ENCODE data around the gene PBXIP1. TPM values are rescaled to one million over a fixed set of nuclear protein-coding genes. Genes with fewer than 3 reads are reported as not detected.
A peak's percentile ranks its signal among the peaks of the same experiment; 100 is the strongest.

Gene PBXIP1
- total RNA-seq, 2 experiments from 2014 or later = 23.8 to 37.7 TPM

DNA sequence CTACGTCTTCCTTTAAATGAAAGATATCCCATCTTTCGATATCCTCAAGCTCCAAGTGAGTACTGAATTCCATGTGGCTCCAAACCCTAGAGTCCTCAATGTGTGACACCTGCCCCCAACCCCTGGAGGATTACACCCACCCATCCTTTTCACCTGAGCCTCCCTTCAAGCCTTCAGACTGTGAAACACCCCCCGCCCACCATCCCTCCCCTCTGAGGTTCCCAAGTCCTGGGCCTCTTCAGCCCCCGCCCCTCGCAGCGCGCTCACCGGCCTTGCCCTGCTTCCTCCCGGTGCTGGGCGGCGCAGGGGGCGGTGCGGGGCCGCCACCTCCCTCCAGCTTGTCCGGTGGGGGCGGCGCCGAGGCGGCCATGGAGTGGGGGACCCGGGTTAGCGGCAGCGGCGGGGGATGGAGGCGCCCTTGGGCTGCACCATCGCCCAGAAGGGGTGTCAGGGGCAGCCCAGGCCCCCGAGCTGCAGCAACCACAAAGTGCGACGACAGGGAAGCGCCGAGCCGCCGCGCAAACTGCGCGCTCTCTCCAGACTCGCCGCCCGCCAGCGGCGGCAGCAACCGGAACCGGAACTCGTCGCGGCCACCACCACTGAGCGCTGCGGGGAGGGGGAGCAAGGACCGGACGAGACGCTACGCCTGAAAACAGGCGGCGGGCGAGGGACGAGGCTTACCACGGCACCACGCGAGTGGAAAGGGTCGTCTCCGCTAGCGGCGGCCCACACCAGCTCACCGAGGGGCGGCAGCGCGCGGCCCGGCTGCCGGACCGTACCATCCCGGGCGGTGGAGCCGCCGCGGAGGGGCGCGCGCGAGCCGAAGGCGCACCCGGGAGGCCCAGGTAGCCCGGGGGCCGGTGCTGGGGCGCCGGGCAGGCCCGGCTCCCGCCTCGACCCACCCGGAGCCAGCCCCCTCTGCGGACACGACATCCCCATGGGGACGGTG, 5.6 kb upstream of the PBXIP1 start, which contains the start of gene PYGO2:
TSS of gene PYGO2 (minus strand) at position 576 of the 949 bp plus-strand sequence. CDS start at position 370, 206 bp downstream.
- Histone ChIP-seq H3K9me3 (ENCODE audit: low read length) (no peaks in the 10 kb centered on the region), H3K27ac (ENCODE audit: low read depth, low read length, poor library complexity, severe bottlenecking) (peak within 1 kb of the TSS; percentile 77), H3K9me2 (ENCODE audit: insufficient read depth, low read length) (no peaks in the 10 kb centered on the region), H3K36me3 (ENCODE audit: insufficient read depth, low read length) (peaks cover 71% of the 10 kb centered on the region), H2AFZ (ENCODE audit: low read length) (peak within 1 kb of the TSS; percentile 61; the same call in 1 of the 2 replicates), H4K20me1 (ENCODE audit: insufficient read depth, low read length) (0 out of 2 replicates have a peak, but pooled peaks cover 4% of the 10 kb centered on the region), H3K4me3 (ENCODE audit: low read depth, low read length, poor library complexity, severe bottlenecking) (peak within 1 kb of the TSS; percentile 82), H3K4me1 (ENCODE audit: insufficient read depth, low read length, poor library complexity, severe bottlenecking) (peaks cover 35% of the 10 kb centered on the region), H3K79me2 (ENCODE audit: insufficient read depth, low read depth, low read length) (peaks cover 21% of the 10 kb centered on the region), H3K4me2 (ENCODE audit: low read length) (peak within 1 kb of the TSS; percentile 88)
- intact Hi-C loops (cut with micrococcal nuclease; ENCODE audit: unreplicated experiment) = loop anchor here (1.0 to 5.0 kb wide), 4 partner anchors 13 to 101 kb away; partner anchors contain the start of genes CKS1B and EFNA4
- TF ChIP-seq EZH2phosphoT487 (IDR thresholded peaks at IDR 0.05; ENCODE audit: borderline replicate concordance, low read depth, low read length) = no peak
- TF ChIP-seq, protein P1, sequence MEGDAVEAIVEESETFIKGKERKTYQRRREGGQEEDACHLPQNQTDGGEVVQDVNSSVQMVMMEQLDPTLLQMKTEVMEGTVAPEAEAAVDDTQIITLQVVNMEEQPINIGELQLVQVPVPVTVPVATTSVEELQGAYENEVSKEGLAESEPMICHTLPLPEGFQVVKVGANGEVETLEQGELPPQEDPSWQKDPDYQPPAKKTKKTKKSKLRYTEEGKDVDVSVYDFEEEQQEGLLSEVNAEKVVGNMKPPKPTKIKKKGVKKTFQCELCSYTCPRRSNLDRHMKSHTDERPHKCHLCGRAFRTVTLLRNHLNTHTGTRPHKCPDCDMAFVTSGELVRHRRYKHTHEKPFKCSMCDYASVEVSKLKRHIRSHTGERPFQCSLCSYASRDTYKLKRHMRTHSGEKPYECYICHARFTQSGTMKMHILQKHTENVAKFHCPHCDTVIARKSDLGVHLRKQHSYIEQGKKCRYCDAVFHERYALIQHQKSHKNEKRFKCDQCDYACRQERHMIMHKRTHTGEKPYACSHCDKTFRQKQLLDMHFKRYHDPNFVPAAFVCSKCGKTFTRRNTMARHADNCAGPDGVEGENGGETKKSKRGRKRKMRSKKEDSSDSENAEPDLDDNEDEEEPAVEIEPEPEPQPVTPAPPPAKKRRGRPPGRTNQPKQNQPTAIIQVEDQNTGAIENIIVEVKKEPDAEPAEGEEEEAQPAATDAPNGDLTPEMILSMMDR (conservative IDR thresholded peaks at IDR 0.05; ENCODE audit: low read length) = peak; percentile 80
- ChIA-PET POLR2A (interaction anchor here (0.5 to 1.5 kb wide), 4 partner anchors 10 to 27 kb away, joined by 3 to 6 read pairs (median 4); partner anchors contain the start of gene FLAD1), CTCF (ENCODE audit: unreplicated experiment) (no interaction called here)
- BruUV-seq (replicated peaks) = no TSS peak
- DNase-seq (ENCODE audit: low spot score) = peak; percentile 88

DNA sequence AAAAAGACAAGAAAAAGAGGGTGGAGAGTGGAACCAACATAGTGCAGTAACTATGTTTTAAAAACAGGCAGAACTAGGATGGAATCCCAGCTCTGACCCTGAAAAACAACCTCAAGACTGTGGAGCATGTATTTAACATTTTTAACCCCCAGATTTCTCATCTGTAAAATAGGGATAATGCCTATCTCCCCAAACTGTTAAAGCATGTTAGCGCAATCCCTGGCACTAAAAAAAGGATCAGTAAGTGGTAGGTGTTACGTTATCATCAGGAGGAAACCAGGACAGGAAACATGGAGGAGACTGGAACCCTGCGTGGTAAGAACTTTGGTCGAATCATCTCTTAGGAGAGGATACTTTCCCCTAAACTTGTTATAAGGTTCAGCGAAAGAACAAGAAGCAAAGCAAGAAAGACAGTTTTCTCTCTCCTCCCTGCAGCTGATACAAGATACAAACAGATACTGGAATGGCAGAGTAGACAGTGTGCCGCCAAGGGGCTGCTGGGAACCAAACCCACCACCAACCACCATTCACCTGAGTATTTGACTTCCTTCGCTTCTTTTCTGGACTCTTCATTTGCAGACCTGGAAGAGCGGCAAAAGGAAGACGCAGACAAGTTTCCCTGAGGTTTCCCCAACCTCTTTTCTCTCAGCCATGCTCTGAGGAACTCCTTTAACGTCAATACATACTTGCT, 4.7 kb upstream of the PBXIP1 start:
- ChIA-PET POLR2A (interaction anchor here (0.5 to 1.5 kb wide), 4 partner anchors 9 to 26 kb away, joined by 3 to 6 read pairs (median 4); partner anchors contain the start of gene FLAD1), CTCF (ENCODE audit: unreplicated experiment) (no interaction called here)
- no peak for TF ChIP-seq EZH2phosphoT487 (IDR thresholded peaks at IDR 0.05; ENCODE audit: borderline replicate concordance, low read depth, low read length)
- Histone ChIP-seq H3K9me3 (ENCODE audit: low read length) (no peaks in the 10 kb centered on the region), H3K79me2 (ENCODE audit: insufficient read depth, low read depth, low read length) (peaks cover 21% of the 10 kb centered on the region), H3K27ac (ENCODE audit: low read depth, low read length, poor library complexity, severe bottlenecking) (peak overlapping the region; percentile 77), H3K9me2 (ENCODE audit: insufficient read depth, low read length) (no peaks in the 10 kb centered on the region), H3K4me2 (ENCODE audit: low read length) (peak overlapping the region; percentile 88), H3K4me1 (ENCODE audit: insufficient read depth, low read length, poor library complexity, severe bottlenecking) (peaks cover 39% of the 10 kb centered on the region), H4K20me1 (ENCODE audit: insufficient read depth, low read length) (0 out of 2 replicates have a peak, but pooled peaks cover 4% of the 10 kb centered on the region), H2AFZ (ENCODE audit: low read length) (no peak overlapping the region), H3K36me3 (ENCODE audit: insufficient read depth, low read length) (peaks cover 62% of the 10 kb centered on the region), H3K4me3 (ENCODE audit: low read depth, low read length, poor library complexity, severe bottlenecking) (peak overlapping the region; percentile 82)
- TSS peak; percentile 39 for BruUV-seq (replicated peaks)
- intact Hi-C loops (cut with micrococcal nuclease; ENCODE audit: unreplicated experiment) = loop anchor here (1.0 to 5.0 kb wide), 4 partner anchors 14 to 102 kb away; partner anchors contain the start of genes CKS1B and EFNA4
- DNase-seq (ENCODE audit: low spot score) = peak; percentile 36

DNA sequence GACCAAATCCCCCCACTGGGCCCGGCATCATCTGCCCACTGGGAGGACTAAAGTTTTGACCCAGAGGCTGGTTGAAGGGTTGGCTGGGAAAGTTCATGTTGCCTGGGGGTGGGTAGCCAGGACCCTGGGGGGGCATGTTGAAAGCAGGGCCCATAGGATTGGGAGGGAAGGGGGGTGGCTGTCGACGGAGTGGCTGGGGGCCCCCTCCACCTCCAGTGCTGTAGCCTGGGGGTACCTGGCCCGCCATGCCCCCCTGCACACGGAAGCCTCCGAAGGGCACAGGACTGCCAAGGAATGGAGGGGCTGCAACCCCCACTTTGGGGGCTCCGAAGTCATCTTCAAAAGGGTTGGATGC, 3.5 kb upstream of the PBXIP1 start:
- no peaks in the 10 kb centered on the region for H3K9me2 ChIP-seq (ENCODE audit: insufficient read depth, low read length)
- ChIA-PET CTCF (ENCODE audit: unreplicated experiment) (no interaction called here), POLR2A (interaction anchor here (0.6 kb wide), 1 partner anchor 25 kb away, joined by 3 read pairs; no protein-coding TSS in a partner anchor)
- H3K79me2 ChIP-seq (ENCODE audit: insufficient read depth, low read depth, low read length) = peaks cover 26% of the 10 kb centered on the region
- no peak overlapping the region for H2AFZ ChIP-seq (ENCODE audit: low read length)
- peaks cover 52% of the 10 kb centered on the region for H3K36me3 ChIP-seq (ENCODE audit: insufficient read depth, low read length)
- TF ChIP-seq EZH2phosphoT487 (IDR thresholded peaks at IDR 0.05; ENCODE audit: borderline replicate concordance, low read depth, low read length) = no peak
- TF ChIP-seq, protein P1 (conservative IDR thresholded peaks at IDR 0.05; ENCODE audit: low read length) = no peak
- intact Hi-C loops (cut with micrococcal nuclease; ENCODE audit: unreplicated experiment) = no loop called here
- H3K4me3 ChIP-seq (ENCODE audit: low read depth, low read length, poor library complexity, severe bottlenecking) = no peak overlapping the region
- no peak overlapping the region for H3K27ac ChIP-seq (ENCODE audit: low read depth, low read length, poor library complexity, severe bottlenecking)
- no peaks in the 10 kb centered on the region for H3K9me3 ChIP-seq (ENCODE audit: low read length)
- H4K20me1 ChIP-seq (ENCODE audit: insufficient read depth, low read length) = 0 out of 2 replicates have a peak, but pooled peaks cover 4% of the 10 kb centered on the region
- no TSS peak for BruUV-seq (replicated peaks)
- H3K4me1 ChIP-seq (ENCODE audit: insufficient read depth, low read length, poor library complexity, severe bottlenecking) = peaks cover 49% of the 10 kb centered on the region
- no peak overlapping the region; the same call in 1 of the 2 replicates for H3K4me2 ChIP-seq (ENCODE audit: low read length)
- no peak for DNase-seq (ENCODE audit: low spot score)

Measured in OCI-LY7 (cell line).